Thymus (tissue), 11 donors: Measurements from ENCODE around the gene SLC28A2. TPM values are rescaled to one million over a fixed set of nuclear protein-coding genes. Genes with fewer than 3 reads are reported as not detected.
"Not testable (repeated sequence)": the region's sequence is repeated elsewhere in the genome, so short reads cannot be mapped to it uniquely, and the experiment has no call there.

Experiments
- DNase-seq, 9 donors: peaks; one replicate each; pipeline ENCODE4 v3.0.0-alpha.2; 2013; ENCODE audit warnings: low spot score in 9 of 9, low read depth in 6 of 9, missing footprints in 1 of 9
- H3K27ac ChIP-seq, 2 donors: one replicate each; pipeline ENCODE4 v1.5.1; 2013; ENCODE audit warnings: control low read depth in 1 of 2, low read depth in 1 of 2, low read length in 1 of 2, mild to moderate bottlenecking in 1 of 2, moderate library complexity in 1 of 2
- H3K27me3 ChIP-seq, 2 donors: one replicate each; pipeline ENCODE4 v1.5.1; 2013; ENCODE audit warnings: low read length in 1 of 2; ENCODE audit not compliant: control insufficient read depth in 2 of 2, insufficient read depth in 1 of 2
- H3K36me3 ChIP-seq, 2 donors: one replicate each; pipeline ENCODE4 v1.5.1; 2013; ENCODE audit warnings: low read length in 1 of 2, mild to moderate bottlenecking in 1 of 2, moderate library complexity in 1 of 2; ENCODE audit not compliant: control insufficient read depth in 2 of 2, insufficient read depth in 2 of 2
- H3K4me1 ChIP-seq, 2 donors: one replicate each; pipeline ENCODE4 v1.5.1; 2013; ENCODE audit warnings: low read length in 2 of 2; ENCODE audit not compliant: control insufficient read depth in 2 of 2, insufficient read depth in 2 of 2
- H3K4me3 ChIP-seq, 2 donors: one replicate each; pipeline ENCODE4 v1.5.1; 2013; ENCODE audit warnings: low read length in 2 of 2, control low read depth in 1 of 2, mild to moderate bottlenecking in 1 of 2
- H3K9me3 ChIP-seq, 2 donors: one replicate each; pipeline ENCODE4 v1.5.1; 2013; ENCODE audit warnings: low read length in 1 of 2, mild to moderate bottlenecking in 1 of 2; ENCODE audit not compliant: control insufficient read depth in 2 of 2, insufficient read depth in 1 of 2
- WGBS: extraction: QIAGEN DNeasy Blood & Tissue Kit; methylation state at CpG from one replicate; pipeline ENCODE4 v1.1.7; 2013; 5-methylcytosine and 5-hydroxymethylcytosine counted together
- polyA plus RNA-seq: library from polyadenylated mRNA; stranded (reverse); fragments of 200-250 nt; gene quantifications from one replicate; pipeline ENCODE4 v1.2.3, GENCODE V29; 2013
- total RNA-seq: library from RNA; stranded (reverse); fragments of 120-200 nt; gene quantifications from one replicate; pipeline ENCODE4 v1.2.4, GENCODE V29; 2013
- donor health status: healthy.

Gene SLC28A2
- total and polyA plus RNA-seq, 2 donors: 0.02 TPM; not detected in 1

- no peak overlapping the region for H3K4me3 ChIP-seq
- H3K27ac ChIP-seq: no peak overlapping the region
- no peaks in the 10 kb centered on the region for H3K36me3 ChIP-seq
- H3K4me1 ChIP-seq: no peaks in the 10 kb centered on the region
- WGBS: 77% methylated on average over 5 of the region's 5 CpGs
- H3K9me3 ChIP-seq: no peaks in the 10 kb centered on the region
- no peaks in the 10 kb centered on the region for H3K27me3 ChIP-seq
- DNase-seq: no peak
These were observed 23.1 kb upstream of the SLC28A2 start for GRCh38 chr15:45228931-45229330.

- H3K36me3 ChIP-seq: no peaks in the 10 kb centered on the region
- no peaks in the 10 kb centered on the region for H3K9me3 ChIP-seq
- no peaks in the 10 kb centered on the region for H3K27me3 ChIP-seq
- 0% methylated on average over 1 of the region's 1 CpG for WGBS
- DNase-seq: no peak
- H3K4me3 ChIP-seq: no peak overlapping the region
- no peaks in the 10 kb centered on the region for H3K4me1 ChIP-seq
- no peak overlapping the region for H3K27ac ChIP-seq
These were observed 21.6 kb upstream of the SLC28A2 start for GRCh38 chr15:45230245-45230965.

- Histone ChIP-seq H3K9me3 (no peaks in the 10 kb centered on the region), H3K4me3 (no peak overlapping the region), H3K27ac (no peak overlapping the region), H3K4me1 (no peaks in the 10 kb centered on the region), H3K36me3 (no peaks in the 10 kb centered on the region), H3K27me3 (no peaks in the 10 kb centered on the region)
- no peak for DNase-seq
- WGBS: 86% methylated on average over 3 of the region's 3 CpGs
These were observed 20.9 kb upstream of the SLC28A2 start for GRCh38 chr15:45231132-45231531.

GRCh38 chr15:45231864-45232562 lies 20.0 kb upstream of the SLC28A2 start:
- Histone ChIP-seq H3K36me3 (no peaks in the 10 kb centered on the region), H3K9me3 (no peaks in the 10 kb centered on the region), H3K4me1 (no peaks in the 10 kb centered on the region), H3K4me3 (no peak overlapping the region), H3K27ac (no peak overlapping the region), H3K27me3 (no peaks in the 10 kb centered on the region)
- DNase-seq: no peak
- 96% methylated on average over 4 of the region's 4 CpGs for WGBS

DNA sequence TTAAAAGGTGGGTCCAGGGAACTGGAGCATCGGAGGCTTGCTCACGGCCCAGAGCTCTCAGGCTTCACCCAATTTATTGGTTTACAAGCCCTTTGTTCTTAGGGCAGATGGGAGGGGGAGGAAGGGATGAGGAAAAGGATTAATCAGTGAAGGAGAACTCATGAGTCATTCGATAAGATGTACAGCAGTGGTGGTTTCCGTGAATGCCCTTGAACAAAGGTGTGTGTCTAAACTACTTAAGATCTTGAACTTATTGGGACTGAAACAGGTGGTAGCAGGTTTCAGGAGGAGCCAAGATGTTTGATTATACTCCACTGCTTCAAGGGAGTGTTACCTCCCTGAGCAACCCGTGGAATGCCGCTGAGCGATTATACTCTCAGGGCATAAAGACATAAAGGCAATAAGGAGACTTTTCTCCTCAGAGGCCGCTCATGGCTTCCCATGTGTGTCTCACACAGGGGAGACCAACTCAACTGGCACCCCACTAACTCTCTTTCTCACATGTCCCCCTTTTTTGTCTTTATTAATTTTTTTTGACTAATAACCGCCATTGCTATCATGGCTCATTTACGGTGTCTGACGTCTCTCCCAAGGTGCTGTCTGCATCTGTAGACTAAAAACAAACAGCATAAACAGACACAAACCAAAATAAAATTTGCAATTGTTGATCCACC lies 17.3 kb upstream of the SLC28A2 start:
- 69% methylated on average over 11 of the region's 11 CpGs for WGBS
- Histone ChIP-seq H3K27me3 (no peaks in the 10 kb centered on the region), H3K9me3 (peaks cover 0 to 1% of the 10 kb centered on the region in 2 donors), H3K4me3 (no peak overlapping the region), H3K36me3 (no peaks in the 10 kb centered on the region), H3K27ac (no peak overlapping the region), H3K4me1 (no peaks in the 10 kb centered on the region)
- no peak for DNase-seq

GRCh38 chr15:45236806-45237205 lies 15.2 kb upstream of the SLC28A2 start:
- H3K4me1 ChIP-seq, DNase-seq, H3K27me3 ChIP-seq, H3K9me3 ChIP-seq, H3K4me3 ChIP-seq, H3K36me3 ChIP-seq, H3K27ac ChIP-seq: not testable (repeated sequence)
- 67% methylated on average over 6 of the region's 6 CpGs for WGBS

- H3K27ac ChIP-seq: no peak overlapping the region
- no peaks in the 10 kb centered on the region for H3K27me3 ChIP-seq
- no peaks in the 10 kb centered on the region for H3K36me3 ChIP-seq
- H3K4me3 ChIP-seq: no peak overlapping the region
- peaks cover 11 to 24% of the 10 kb centered on the region in 2 donors for H3K9me3 ChIP-seq
- whole genome bisulfite sequencing: 85% methylated on average over 9 of the region's 9 CpGs
- peak in 1 of 9 donors; percentile 24 for DNase-seq
- H3K4me1 ChIP-seq: no peaks in the 10 kb centered on the region
These were observed 9.7 kb upstream of the SLC28A2 start for GRCh38 chr15:45242289-45242688.

- DNase-seq: no peak
- Histone ChIP-seq H3K27ac (no peak overlapping the region), H3K36me3 (no peaks in the 10 kb centered on the region), H3K9me3 (no peaks in the 10 kb centered on the region), H3K4me3 (no peak overlapping the region), H3K27me3 (no peaks in the 10 kb centered on the region), H3K4me1 (no peaks in the 10 kb centered on the region)
- WGBS: 98% methylated on average over 4 of the region's 4 CpGs
These were observed 2.8 kb upstream of the SLC28A2 start for GRCh38 chr15:45249125-45249780.

- no peaks in the 10 kb centered on the region for H3K36me3 ChIP-seq
- no peaks in the 10 kb centered on the region for H3K9me3 ChIP-seq
- no peak overlapping the region for H3K27ac ChIP-seq
- no peak for DNase-seq
- no peaks in the 10 kb centered on the region for H3K27me3 ChIP-seq
- WGBS: 95% methylated on average over 2 of the region's 2 CpGs
- H3K4me1 ChIP-seq: no peaks in the 10 kb centered on the region
- no peak overlapping the region for H3K4me3 ChIP-seq
These were observed 1.3 kb downstream of the SLC28A2 start for GRCh38 chr15:45253330-45253729.
